Gastrocnemius medialis (tissue), 4 donors: ENCODE data around the gene CALN1.

ENCODE experiments used
- CTCF ChIP-seq, 5 experiments: fragments of 450-650 bp in 3 of 5; fragments of 200-600 bp in 2 of 5; sonication (generic) in 2 of 5; IDR thresholded peaks in 4 of 5; conservative IDR thresholded peaks in 1 of 5; 1 replicate in 4 of 5; 2 replicates in 1 of 5; pipeline ENCODE4 v1.5.1; 2016 to 2019; ENCODE audit warnings: antibody characterized with exemption in 5 of 5, mild to moderate bottlenecking in 3 of 5, moderate library complexity in 3 of 5
- POLR2A ChIP-seq, 2 donors: fragments of 450-650 bp; IDR thresholded peaks; one replicate each; pipeline ENCODE4 v1.6.1; 2017; ENCODE audit warnings: antibody characterized with exemption in 2 of 2, mild to moderate bottlenecking in 2 of 2, moderate library complexity in 2 of 2

- TF ChIP-seq CTCF (IDR thresholded peaks at IDR 0.05 in 4 of 5, conservative IDR thresholded peaks at IDR 0.05 in 1 of 5), result no peak
- no peak for TF ChIP-seq POLR2A (IDR thresholded peaks at IDR 0.05)
These were observed 145.4 kb downstream of the CALN1 start for GRCh38 chr7:72266771-72267170.
